ENCODE measurements around the gene SKAP1. TPM values are rescaled to one million over a fixed set of nuclear protein-coding genes. Genes with fewer than 3 reads are reported as not detected.

SKAP1 gene
- total and polyA plus RNA-seq, 2 experiments from 2014 or later: 0.27 TPM; not detected in 1

DNA sequence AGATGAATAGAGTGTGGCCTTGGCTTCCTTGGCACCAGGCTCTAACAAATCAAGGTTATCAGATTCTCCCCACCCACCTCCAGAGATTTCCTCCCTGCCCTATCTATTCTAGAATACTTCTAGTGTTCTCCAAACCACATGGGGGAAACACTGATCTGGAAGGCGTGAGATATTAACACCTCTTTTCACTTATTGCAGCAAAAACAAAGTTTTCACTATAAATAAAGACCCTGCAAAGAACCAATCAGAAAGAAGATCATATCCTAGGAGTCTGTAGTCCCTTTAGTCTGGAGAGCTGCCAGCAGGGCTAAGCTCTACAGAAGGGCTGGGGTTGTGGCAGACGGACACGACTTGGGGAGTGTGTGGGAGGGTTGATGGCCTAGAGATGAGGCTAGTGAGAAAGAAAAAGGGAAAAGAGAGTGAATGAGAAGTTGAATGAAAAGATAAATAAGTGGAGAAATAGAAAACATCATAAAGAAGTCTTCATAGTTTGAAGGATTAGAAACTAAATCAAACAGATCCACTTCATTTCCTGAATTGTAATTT is 8.6 kb upstream of the SKAP1 start:
- H3K4me1 Mint-ChIP-seq: no peaks in the 10 kb centered on the region
- Histone ChIP-seq H3F3A (replicated peaks; ENCODE audit: low read depth) (no peaks in the 10 kb centered on the region), H3K36me3 (ENCODE audit: insufficient read depth) (no peaks in the 10 kb centered on the region), H3K4me1 (ENCODE audit: insufficient read depth) (no peaks in the 10 kb centered on the region), H3K4me2 (no peak overlapping the region), H3K4me3 (no peak overlapping the region), H3K27me3 (ENCODE audit: insufficient read depth) (0 out of 2 replicates have a peak, but pooled peaks cover 5% of the 10 kb centered on the region), H3K9me2 (ENCODE audit: insufficient read depth) (peaks cover 7% of the 10 kb centered on the region), H3K79me2 (replicated peaks; ENCODE audit: insufficient read depth) (no peaks in the 10 kb centered on the region), H3K27ac (ENCODE audit: low read depth) (no peak overlapping the region), H2AFZ (no peak overlapping the region), H4K20me1 (replicated peaks; ENCODE audit: insufficient read depth) (no peaks in the 10 kb centered on the region)
- no peaks in the 10 kb centered on the region for H3K9me3 Mint-ChIP-seq
- H3K36me3 Mint-ChIP-seq (ENCODE audit: low read depth): no peaks in the 10 kb centered on the region
- no peak overlapping the region for H3K4me3 Mint-ChIP-seq
- ATAC-seq (no peak), DNase-seq (ENCODE audit: low spot score) (no peak)
- H3K27me3 Mint-ChIP-seq (ENCODE audit: insufficient read depth, low read depth, poor library complexity): peaks cover 7% of the 10 kb centered on the region
- no peak overlapping the region for H3K27ac Mint-ChIP-seq
- TF ChIP-seq NANOG (IDR thresholded peaks at IDR 0.05; ENCODE audit: borderline replicate concordance): no peak
- no peak for TF ChIP-seq EZH2phosphoT487 (IDR thresholded peaks at IDR 0.05; ENCODE audit: unreplicated experiment)
- no peak for TF ChIP-seq EZH2 (IDR thresholded peaks at IDR 0.05; ENCODE audit: low read depth, unreplicated experiment)
- TF ChIP-seq ZNF331 (CRISPR knock-in tag; IDR thresholded peaks at IDR 0.05; ENCODE audit: low read depth): no peak
- TF ChIP-seq ZNF114 (CRISPR knock-in tag; IDR thresholded peaks at IDR 0.05): no peak
- TF ChIP-seq JUNB (IDR thresholded peaks at IDR 0.05; ENCODE audit: unreplicated experiment): no peak
- TF ChIP-seq CTCF (conservative IDR thresholded peaks at IDR 0.05; ENCODE audit: low read depth in 2 of 2): no peak
- TF ChIP-seq, protein P1, sequence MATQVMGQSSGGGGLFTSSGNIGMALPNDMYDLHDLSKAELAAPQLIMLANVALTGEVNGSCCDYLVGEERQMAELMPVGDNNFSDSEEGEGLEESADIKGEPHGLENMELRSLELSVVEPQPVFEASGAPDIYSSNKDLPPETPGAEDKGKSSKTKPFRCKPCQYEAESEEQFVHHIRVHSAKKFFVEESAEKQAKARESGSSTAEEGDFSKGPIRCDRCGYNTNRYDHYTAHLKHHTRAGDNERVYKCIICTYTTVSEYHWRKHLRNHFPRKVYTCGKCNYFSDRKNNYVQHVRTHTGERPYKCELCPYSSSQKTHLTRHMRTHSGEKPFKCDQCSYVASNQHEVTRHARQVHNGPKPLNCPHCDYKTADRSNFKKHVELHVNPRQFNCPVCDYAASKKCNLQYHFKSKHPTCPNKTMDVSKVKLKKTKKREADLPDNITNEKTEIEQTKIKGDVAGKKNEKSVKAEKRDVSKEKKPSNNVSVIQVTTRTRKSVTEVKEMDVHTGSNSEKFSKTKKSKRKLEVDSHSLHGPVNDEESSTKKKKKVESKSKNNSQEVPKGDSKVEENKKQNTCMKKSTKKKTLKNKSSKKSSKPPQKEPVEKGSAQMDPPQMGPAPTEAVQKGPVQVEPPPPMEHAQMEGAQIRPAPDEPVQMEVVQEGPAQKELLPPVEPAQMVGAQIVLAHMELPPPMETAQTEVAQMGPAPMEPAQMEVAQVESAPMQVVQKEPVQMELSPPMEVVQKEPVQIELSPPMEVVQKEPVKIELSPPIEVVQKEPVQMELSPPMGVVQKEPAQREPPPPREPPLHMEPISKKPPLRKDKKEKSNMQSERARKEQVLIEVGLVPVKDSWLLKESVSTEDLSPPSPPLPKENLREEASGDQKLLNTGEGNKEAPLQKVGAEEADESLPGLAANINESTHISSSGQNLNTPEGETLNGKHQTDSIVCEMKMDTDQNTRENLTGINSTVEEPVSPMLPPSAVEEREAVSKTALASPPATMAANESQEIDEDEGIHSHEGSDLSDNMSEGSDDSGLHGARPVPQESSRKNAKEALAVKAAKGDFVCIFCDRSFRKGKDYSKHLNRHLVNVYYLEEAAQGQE (IDR thresholded peaks at IDR 0.05; ENCODE audit: unreplicated experiment): no peak
- TF ChIP-seq STAT1 (IDR thresholded peaks at IDR 0.05; ENCODE audit: unreplicated experiment): no peak
- TF ChIP-seq ETS1 (IDR thresholded peaks at IDR 0.05): no peak
- TF ChIP-seq POLR2AphosphoS5 (IDR thresholded peaks at IDR 0.05; ENCODE audit: low read depth): no peak
- TF ChIP-seq, protein P2, sequence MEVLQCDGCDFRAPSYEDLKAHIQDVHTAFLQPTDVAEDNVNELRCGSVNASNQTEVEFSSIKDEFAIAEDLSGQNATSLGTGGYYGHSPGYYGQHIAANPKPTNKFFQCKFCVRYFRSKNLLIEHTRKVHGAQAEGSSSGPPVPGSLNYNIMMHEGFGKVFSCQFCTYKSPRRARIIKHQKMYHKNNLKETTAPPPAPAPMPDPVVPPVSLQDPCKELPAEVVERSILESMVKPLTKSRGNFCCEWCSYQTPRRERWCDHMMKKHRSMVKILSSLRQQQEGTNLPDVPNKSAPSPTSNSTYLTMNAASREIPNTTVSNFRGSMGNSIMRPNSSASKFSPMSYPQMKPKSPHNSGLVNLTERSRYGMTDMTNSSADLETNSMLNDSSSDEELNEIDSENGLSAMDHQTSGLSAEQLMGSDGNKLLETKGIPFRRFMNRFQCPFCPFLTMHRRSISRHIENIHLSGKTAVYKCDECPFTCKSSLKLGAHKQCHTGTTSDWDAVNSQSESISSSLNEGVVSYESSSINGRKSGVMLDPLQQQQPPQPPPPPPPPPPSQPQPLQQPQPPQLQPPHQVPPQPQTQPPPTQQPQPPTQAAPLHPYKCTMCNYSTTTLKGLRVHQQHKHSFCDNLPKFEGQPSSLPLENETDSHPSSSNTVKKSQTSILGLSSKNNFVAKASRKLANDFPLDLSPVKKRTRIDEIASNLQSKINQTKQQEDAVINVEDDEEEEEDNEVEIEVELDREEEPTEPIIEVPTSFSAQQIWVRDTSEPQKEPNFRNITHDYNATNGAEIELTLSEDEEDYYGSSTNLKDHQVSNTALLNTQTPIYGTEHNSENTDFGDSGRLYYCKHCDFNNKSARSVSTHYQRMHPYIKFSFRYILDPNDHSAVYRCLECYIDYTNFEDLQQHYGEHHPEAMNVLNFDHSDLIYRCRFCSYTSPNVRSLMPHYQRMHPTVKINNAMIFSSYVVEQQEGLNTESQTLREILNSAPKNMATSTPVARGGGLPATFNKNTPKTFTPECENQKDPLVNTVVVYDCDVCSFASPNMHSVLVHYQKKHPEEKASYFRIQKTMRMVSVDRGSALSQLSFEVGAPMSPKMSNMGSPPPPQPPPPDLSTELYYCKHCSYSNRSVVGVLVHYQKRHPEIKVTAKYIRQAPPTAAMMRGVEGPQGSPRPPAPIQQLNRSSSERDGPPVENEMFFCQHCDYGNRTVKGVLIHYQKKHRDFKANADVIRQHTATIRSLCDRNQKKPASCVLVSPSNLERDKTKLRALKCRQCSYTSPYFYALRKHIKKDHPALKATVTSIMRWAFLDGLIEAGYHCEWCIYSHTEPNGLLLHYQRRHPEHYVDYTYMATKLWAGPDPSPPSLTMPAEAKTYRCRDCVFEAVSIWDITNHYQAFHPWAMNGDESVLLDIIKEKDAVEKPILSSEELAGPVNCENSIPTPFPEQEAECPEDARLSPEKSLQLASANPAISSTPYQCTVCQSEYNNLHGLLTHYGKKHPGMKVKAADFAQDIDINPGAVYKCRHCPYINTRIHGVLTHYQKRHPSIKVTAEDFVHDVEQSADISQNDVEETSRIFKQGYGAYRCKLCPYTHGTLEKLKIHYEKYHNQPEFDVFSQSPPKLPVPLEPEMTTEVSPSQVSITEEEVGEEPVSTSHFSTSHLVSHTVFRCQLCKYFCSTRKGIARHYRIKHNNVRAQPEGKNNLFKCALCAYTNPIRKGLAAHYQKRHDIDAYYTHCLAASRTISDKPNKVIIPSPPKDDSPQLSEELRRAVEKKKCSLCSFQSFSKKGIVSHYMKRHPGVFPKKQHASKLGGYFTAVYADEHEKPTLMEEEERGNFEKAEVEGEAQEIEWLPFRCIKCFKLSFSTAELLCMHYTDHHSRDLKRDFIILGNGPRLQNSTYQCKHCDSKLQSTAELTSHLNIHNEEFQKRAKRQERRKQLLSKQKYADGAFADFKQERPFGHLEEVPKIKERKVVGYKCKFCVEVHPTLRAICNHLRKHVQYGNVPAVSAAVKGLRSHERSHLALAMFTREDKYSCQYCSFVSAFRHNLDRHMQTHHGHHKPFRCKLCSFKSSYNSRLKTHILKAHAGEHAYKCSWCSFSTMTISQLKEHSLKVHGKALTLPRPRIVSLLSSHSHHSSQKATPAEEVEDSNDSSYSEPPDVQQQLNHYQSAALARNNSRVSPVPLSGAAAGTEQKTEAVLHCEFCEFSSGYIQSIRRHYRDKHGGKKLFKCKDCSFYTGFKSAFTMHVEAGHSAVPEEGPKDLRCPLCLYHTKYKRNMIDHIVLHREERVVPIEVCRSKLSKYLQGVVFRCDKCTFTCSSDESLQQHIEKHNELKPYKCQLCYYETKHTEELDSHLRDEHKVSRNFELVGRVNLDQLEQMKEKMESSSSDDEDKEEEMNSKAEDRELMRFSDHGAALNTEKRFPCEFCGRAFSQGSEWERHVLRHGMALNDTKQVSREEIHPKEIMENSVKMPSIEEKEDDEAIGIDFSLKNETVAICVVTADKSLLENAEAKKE (CRISPR knock-in tag; IDR thresholded peaks at IDR 0.05): no peak
- no peak for TF ChIP-seq CREB1 (CRISPR knock-in tag; IDR thresholded peaks at IDR 0.05; ENCODE audit: low read depth)

Data from GM23338 (cell line).